Cardiac septum (tissue), 1 donor: ENCODE results near the gene C20orf202. TPM values are rescaled to one million over a fixed set of nuclear protein-coding genes. Genes with fewer than 3 reads are reported as not detected.

Source experiments
- DNase-seq: peaks from one replicate; pipeline ENCODE4 v3.0.0-alpha.2; 2020; ENCODE audit warnings: low spot score
- intact Hi-C: fragments of 100-400 bp; cut with DNase I; formaldehyde crosslinking; loops from one replicate; pipeline ENCODE4 v1.14.0; 2022
- long read RNA-seq: library from polyadenylated mRNA; unstranded; transcript quantifications from one replicate; pipeline ENCODE4 v2.0.0, GENCODE V29; 2021
- total RNA-seq: library from RNA; stranded (reverse); fragmentation: NEBNext Ultra II Directional; extraction: Animal tissue kit (Norgen Biotek cat#: 25700); gene quantifications from one replicate; pipeline ENCODE4 v1.2.1, GENCODE V29; 2021
- donor health status: DM: no; HTN: no; CAD: no.

Gene C20orf202
- total RNA-seq, result 0.13 TPM
- long read RNA-seq, result 0 reads

GRCh38 chr20:1202762-1203504, at the start of gene C20orf202:
Gene C20orf202, plus strand, starts transcription at chr20:1203454. Its CDS starts 132 bp downstream, at chr20:1203586.
- no peak for DNase-seq
- intact Hi-C loops, result no loop called here

GRCh38 chr20:1154226-1154625, 49.0 kb upstream of the C20orf202 start:
- intact Hi-C loops, result no loop called here
- DNase-seq, result no peak

DNA sequence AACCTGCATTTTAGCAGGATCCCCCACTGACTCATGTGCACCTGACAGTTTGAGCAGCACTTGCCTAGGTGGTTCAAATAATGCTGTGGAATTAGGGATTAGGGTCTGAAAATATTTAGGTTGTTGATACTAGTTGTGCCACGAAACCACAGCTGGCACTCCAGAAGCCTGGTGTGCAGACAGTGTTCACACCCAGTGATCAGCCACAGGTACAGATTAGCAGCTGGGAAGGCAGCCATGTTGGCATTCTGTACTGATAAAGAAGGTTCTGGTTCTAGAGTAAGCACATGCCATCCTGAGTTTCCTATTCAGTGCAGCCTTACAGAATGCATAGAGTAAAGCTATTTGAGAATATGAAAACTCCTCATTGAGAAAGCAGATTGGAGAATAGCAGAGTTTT, 48.6 kb upstream of the C20orf202 start:
- intact Hi-C loops, result no loop called here
- no peak for DNase-seq

- DNase-seq, result no peak
- intact Hi-C loops, result no loop called here
Measured at GRCh38 chr20:1155342-1155741, 47.9 kb upstream of the C20orf202 start.

DNA sequence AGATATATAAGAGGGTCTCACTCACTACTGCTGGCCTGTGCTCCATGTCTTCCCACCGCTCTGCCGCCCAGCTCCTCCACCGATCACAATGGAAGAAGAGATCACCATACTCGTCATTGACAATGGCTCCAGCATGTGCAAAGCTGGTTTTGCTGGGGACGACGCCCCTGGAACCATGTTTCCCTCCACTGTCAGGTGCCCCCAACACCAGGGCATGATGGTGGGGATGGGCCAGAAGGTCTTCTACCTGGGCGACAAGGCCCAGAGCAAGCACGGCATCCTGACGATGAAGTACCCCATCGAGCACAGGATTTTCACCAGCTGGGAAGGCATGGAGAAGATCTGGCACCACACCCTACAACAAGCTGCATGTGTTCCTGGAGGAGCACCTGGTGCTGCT, 42.8 kb upstream of the C20orf202 start:
- no peak for DNase-seq
- intact Hi-C loops, result no loop called here

DNA sequence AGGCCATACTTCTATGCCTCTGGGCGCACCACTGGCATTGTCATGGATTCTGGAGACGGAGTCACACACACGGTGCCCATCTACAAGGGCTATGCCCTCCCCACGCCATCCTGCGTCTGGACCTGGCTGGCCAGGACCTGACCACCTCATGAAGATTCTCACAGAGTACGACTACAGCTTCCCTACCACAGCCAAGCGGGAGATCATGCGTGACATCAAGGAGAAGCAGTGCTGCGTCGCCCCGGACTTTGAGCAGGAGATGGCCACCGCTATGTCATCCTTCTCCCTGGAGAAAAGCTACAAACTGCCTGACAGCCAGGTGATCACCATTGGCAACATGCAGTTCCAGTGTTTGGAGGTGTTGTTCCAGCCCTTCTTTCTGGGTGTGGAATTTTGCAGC, 42.3 kb upstream of the C20orf202 start:
- no peak for DNase-seq
- intact Hi-C loops, result no loop called here

DNA sequence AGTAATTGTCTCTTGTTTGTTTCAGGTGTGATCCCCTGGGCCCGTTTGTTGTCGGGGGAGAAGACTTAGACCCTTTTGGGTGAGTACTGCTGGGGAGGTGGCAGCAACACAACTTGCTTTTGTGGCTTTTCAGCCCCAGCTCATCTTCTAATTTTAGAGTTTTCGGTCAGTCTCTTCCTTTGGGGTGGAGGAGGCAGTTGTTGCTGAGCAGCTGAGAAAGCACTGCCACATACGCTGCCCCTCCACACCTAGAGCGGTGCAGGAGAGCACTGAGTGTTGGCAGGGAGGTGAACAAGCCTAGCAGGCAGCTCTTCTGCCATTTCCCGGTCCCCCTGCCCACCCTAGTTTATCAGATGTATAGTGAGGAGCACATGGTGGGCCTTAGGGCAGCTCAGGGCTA, 40.1 kb upstream of the C20orf202 start:
- DNase-seq, result no peak
- intact Hi-C loops, result no loop called here

DNA sequence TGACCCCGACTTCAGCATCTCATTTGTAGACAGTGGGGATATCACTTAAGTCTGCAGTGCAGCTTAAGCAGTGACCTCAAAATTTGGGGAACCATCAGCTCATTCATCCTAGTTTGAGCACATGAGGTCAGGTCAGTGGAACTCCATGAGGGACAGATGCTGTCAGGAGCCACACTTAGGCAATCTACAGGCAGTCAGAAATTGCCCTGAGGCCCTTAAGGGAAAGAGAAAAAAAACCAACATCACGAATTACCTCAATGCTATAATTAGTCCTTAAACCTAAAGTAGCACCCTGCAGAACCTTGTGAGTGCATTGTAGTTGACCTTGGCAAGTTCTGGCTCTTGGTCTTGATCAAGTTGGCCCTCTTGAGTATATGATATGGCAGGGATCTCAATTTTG, 39.6 kb upstream of the C20orf202 start:
- no peak for DNase-seq
- intact Hi-C loops, result no loop called here

- intact Hi-C loops, result no loop called here
- no peak for DNase-seq
Measured at GRCh38 chr20:1164871-1165270, 38.4 kb upstream of the C20orf202 start.

- intact Hi-C loops, result no loop called here
- DNase-seq, result no peak
Measured at GRCh38 chr20:1165521-1165920, 37.7 kb upstream of the C20orf202 start.

GRCh38 chr20:1165941-1166340, 37.3 kb upstream of the C20orf202 start:
- intact Hi-C loops, result no loop called here
- DNase-seq, result no peak

DNA sequence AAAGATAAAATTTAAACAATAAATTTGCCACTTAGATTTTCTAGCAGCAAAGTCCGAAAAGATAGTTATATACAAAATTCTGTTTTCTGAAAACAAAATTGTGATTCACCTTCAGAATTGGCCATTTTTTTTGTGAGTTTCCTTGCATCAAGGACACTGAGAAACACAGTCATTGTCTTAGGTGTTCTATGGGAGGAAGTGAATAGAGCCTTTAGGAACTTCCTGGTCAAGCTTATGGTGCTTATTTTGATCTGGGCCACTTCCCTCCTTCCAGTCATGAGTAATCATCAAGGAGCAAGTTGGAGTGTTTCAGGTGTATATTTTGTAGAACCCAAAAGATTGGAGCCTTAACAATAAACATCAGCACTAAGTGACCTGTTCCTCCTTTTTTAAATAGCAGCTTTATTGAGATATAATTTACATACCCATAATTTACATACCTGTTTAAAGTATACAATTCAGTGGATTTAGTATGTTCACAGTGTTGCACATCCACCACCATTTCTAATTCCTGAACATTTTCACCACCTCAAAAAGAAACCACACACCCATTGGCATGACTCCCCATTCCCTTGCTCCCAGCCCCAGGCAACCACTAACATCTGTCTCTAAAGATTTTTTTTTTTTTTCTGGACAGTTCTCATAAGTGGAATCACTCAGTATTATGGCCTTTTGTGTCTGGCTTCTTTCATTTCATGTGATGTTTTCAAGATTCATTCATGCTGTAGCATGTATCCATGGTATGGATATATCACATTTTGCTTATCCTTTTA, 36.1 kb upstream of the C20orf202 start:
- intact Hi-C loops, result no loop called here
- no peak for DNase-seq

DNA sequence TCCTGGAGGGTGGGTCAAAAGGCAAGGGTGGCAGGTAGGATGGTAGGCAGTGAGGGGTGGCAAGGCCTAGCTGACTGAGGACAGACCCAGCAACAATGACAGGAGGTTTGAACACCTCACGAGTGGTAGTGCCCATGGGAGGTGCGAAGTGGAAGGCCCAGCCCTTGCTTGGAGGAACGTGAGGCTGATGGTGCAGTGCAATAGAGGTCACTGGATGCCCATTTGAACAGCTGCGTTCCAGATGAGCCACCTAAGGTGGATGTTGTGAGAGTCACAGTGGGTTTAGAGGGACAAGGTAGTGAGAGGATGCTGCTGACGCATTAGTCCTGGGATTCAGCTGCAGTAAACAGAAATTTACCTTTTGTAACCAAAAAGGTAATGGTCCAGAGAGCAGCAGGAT, 34.0 kb upstream of the C20orf202 start:
- DNase-seq, result no peak
- intact Hi-C loops, result no loop called here

DNA sequence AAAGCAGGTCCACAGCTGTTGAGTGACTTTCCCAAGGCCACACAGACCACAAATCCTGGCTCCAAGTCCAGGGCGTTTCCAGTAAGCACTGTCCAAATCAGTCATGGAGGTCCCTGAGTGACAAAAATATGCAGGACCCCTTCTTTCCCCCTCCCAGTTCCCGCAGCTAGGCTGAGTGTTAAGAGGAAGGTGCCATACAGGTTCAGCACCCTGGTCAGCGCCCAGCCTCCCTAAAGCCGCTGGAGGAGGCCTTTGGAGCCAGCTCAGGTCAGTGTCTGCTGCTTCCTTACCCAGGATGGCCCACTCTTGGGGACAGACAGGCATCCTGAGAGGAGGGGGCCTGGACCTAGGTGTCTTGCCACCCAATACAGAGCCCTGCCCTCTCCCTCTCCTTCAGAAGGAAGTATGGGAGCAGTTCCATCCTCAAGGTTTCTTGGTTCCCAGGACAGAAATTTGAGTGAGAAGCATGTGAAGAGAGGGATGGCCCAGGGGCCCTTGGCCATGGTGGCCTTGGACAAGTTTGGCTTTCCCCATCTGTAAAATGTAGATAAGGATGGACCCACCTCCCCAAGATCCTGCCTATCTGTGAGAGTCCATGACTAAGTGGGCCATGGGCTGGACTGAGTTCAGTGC, 31.7 kb upstream of the C20orf202 start:
- DNase-seq, result no peak
- intact Hi-C loops, result no loop called here

GRCh38 chr20:1173698-1174097, 29.6 kb upstream of the C20orf202 start:
- no peak for DNase-seq
- intact Hi-C loops, result no loop called here

- intact Hi-C loops, result no loop called here
- no peak for DNase-seq
Measured at GRCh38 chr20:1174787-1175186, 28.5 kb upstream of the C20orf202 start.

GRCh38 chr20:1177680-1178079, 25.6 kb upstream of the C20orf202 start:
- intact Hi-C loops, result no loop called here
- no peak for DNase-seq

DNA sequence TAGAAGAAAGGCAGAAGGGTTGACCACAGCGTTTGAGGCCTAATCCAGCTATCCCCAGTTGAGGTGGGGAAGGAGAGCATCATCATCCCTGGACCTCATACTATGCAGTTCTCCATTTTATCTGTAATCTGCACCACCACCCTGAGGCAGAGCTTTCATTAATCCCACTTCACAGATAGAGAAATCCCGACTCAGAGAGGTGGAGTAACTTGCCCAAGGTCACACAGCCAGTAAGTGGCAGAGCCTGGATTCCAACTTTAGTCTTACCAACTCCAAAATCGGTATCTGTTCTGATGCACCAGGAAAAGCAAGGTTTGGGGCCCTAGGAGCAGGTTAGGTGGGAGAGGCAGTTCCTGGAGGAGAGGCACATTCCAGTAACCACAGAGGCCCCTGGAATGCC, 25.2 kb upstream of the C20orf202 start:
- DNase-seq, result no peak
- intact Hi-C loops, result no loop called here

DNA sequence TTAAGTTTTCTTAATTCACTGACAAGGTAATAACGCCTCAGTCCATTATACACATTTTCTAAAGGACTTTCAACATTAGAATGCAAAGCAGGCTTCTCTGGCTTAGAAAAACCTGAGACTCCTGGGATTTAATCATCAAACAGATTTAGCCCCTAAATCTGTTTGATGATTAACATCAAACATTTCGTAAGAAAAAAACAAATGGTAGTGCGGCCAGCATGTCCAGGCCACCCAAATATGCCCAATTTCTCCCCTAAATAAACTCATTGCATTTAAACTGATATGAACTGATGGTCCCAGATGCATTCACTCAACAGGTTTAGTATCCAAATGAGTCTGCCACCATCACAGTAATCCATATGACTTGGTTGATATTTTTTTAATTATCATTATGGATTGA, 24.6 kb upstream of the C20orf202 start:
- intact Hi-C loops, result no loop called here
- DNase-seq, result no peak

GRCh38 chr20:1180949-1181348, 22.3 kb upstream of the C20orf202 start:
- no peak for DNase-seq
- intact Hi-C loops, result no loop called here

DNA sequence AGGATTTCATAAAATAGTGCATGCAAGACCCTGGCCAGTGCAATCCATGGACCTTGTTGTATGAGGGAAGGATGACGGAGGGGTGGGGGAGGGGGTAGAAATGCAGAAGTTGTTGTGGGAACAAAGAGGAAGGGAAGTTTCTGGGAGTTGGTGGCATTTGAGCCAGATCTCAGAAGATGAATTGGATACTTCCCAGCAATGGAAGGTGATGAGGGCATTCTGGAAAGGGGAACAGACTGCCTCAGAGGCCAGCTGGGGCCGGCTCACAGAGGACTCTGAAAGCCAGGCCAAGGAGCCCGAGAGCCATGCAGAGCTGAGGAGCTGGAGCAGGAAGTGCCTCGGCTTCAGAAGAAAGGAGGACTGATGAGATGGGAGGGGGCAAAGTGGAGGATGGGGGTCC, 21.1 kb upstream of the C20orf202 start:
- no peak for DNase-seq
- intact Hi-C loops, result no loop called here
